ENCODE data around the gene SNX27.

GRCh38 chr1:151610142-151610541 lies 1.7 kb upstream of the SNX27 start:
- no peak for TF ChIP-seq CTCF (IDR thresholded peaks at IDR 0.05)
- no peak for TF ChIP-seq POLR2A (IDR thresholded peaks at IDR 0.05)
- TF ChIP-seq POLR2AphosphoS5 (IDR thresholded peaks at IDR 0.05), result no peak
